Spleen (tissue), 11 donors: ENCODE measurements around the gene BICDL2. TPM values are rescaled to one million over a fixed set of nuclear protein-coding genes. Genes with fewer than 3 reads are reported as not detected.
A peak's percentile ranks its signal among the peaks of the same experiment; 100 is the strongest.
"Not testable (repeated sequence)": the region's sequence is repeated elsewhere in the genome, so short reads cannot be mapped to it uniquely, and the experiment has no call there.

Experiments used
- DNase-seq: peaks from one replicate; pipeline ENCODE4 v3.0.0-alpha.2; 2020
- H3K27ac ChIP-seq, 8 donors: fragments of 200-600 bp; sonication (generic) in 7 of 8; 1 replicate in 4 of 8; 2 replicates in 4 of 8; pipeline versions ENCODE4 v1.5.0 to v1.8.0; 2016 to 2021; ENCODE audit warnings: inconsistent platforms in 4 of 8, mild to moderate bottlenecking in 4 of 8, moderate library complexity in 1 of 8
- H3K27me3 ChIP-seq, 7 donors: fragments of 200-600 bp; sonication (generic) in 6 of 7; replicated peaks in 1 of 7; 1 replicate in 4 of 7; 2 replicates in 3 of 7; pipeline versions ENCODE4 v1.5.0 to v1.8.0; 2016 to 2021; ENCODE audit warnings: inconsistent platforms in 3 of 7, mild to moderate bottlenecking in 1 of 7
- H3K36me3 ChIP-seq, 6 donors: fragments of 200-600 bp; sonication (generic) in 5 of 6; 1 replicate in 4 of 6; 2 replicates in 2 of 6; pipeline versions ENCODE4 v1.5.0 to v1.8.0; 2016 to 2021; ENCODE audit warnings: inconsistent platforms in 2 of 6
- H3K4me1 ChIP-seq, 6 donors: fragments of 200-600 bp; sonication (generic) in 5 of 6; 1 replicate in 3 of 6; 2 replicates in 3 of 6; pipeline versions ENCODE4 v1.5.0 to v1.8.0; 2016 to 2021; ENCODE audit warnings: inconsistent platforms in 3 of 6
- H3K4me3 ChIP-seq, 8 donors: fragments of 200-600 bp; sonication (generic) in 7 of 8; 1 replicate in 4 of 8; 2 replicates in 4 of 8; pipeline versions ENCODE4 v1.5.0 to v1.8.0; 2016 to 2021; ENCODE audit warnings: inconsistent platforms in 4 of 8, mild to moderate bottlenecking in 4 of 8, moderate library complexity in 2 of 8
- H3K9me3 ChIP-seq, 8 donors: fragments of 200-600 bp; sonication (generic) in 7 of 8; 1 replicate in 4 of 8; 2 replicates in 4 of 8; pipeline versions ENCODE4 v1.5.0 to v1.8.0; 2016 to 2021; ENCODE audit warnings: inconsistent platforms in 4 of 8
- POLR2A ChIP-seq, 3 donors: fragments of 450-650 bp; IDR thresholded peaks; one replicate each; pipeline ENCODE4 v1.5.1; 2017; ENCODE audit warnings: antibody characterized with exemption in 3 of 3, mild to moderate bottlenecking in 1 of 3
- POLR2AphosphoS5 ChIP-seq, 3 donors: sonication (generic); formaldehyde crosslinking; IDR thresholded peaks; one replicate each; pipeline ENCODE4 v1.5.1; 2017; ENCODE audit warnings: antibody characterized with exemption in 3 of 3
- WGBS, 5 donors: extraction: QIAGEN DNeasy Blood & Tissue Kit in 3 of 5; methylation state at CpG; one replicate each; pipeline versions ENCODE4 v1.1.5 to v1.1.7; 2013 to 2018; 5-methylcytosine and 5-hydroxymethylcytosine counted together
- intact Hi-C: fragments of 100-400 bp; cut with DNase I; formaldehyde crosslinking; loops from one replicate; pipeline ENCODE4 v1.15.0; 2023; ENCODE audit warnings: low total_unique reads
- polyA plus RNA-seq, 3 donors: library from polyadenylated mRNA; stranded (reverse); fragments of 200-250 nt; gene quantifications; one replicate each; pipeline ENCODE4 v1.2.1, GENCODE V29; 2013
- total RNA-seq, 7 donors: library from RNA; depleted of rRNA in 3 of 7; stranded (reverse); fragments of >200 nt in 3 of 7; fragmentation: NEBNext Ultra II Directional in 4 of 7; extraction: Animal tissue kit (Norgen Biotek cat#: 25700) in 4 of 7; gene quantifications; one replicate each; pipeline versions ENCODE4 v1.1.0 to v1.2.1, GENCODE V29; 2016 to 2021
- TF ChIP-seq, protein P1 (sequence below), 11 experiments: fragments of 200-600 bp in 7 of 11; fragments of 450-650 bp in 4 of 11; sonication (generic) in 4 of 11; IDR thresholded peaks in 8 of 11; conservative IDR thresholded peaks in 3 of 11; 1 replicate in 7 of 11; 2 replicates in 4 of 11; pipeline versions ENCODE4 v1.4.0 to v1.8.0; 2016 to 2021; ENCODE audit warnings: antibody characterized with exemption in 11 of 11, inconsistent platforms in 4 of 11, mild to moderate bottlenecking in 1 of 11
- donor health status: healthy with polysubstance abuse.
- donor health status: DM: no; HTN: no; CAD: no; lungs with moderate emphysema.
- donor health status: DM: no; HTN: no; CAD: no.
- donor health status: Bipolar disorder and iron deficiency.
- donor health status: healthy.
- donor health status: DM: no; HTN: no; CAD: no.
- donor health status: DM: yes; HTN: yes; CAD: no.

BICDL2 gene
- total and polyA plus RNA-seq, 10 donors, result 0.03 to 0.77 (median 0.30) TPM; not detected in 3

- intact Hi-C loops, result loop anchor here (5.0 to 10.0 kb wide), 2 partner anchors 71 to 108 kb away; no protein-coding TSS in a partner anchor
- peak overlapping the region in 6 of 8 donors; percentile 15 to 96 (median 82) for H3K27ac ChIP-seq
- peaks cover 0 to 44% (median 0%) of the 10 kb centered on the region in 6 donors for H3K36me3 ChIP-seq
- 78 to 92% (median 85%) methylated on average over 17 to 19 of the region's 19 CpGs for WGBS, 5 donors
- peaks cover 21 to 85% (median 56%) of the 10 kb centered on the region in 6 donors for H3K4me1 ChIP-seq
- H3K27me3 ChIP-seq, result no peaks in the 10 kb centered on the region
- H3K4me3 ChIP-seq, result peak overlapping the region in 1 of 8 donors; percentile 13
- peak; percentile 64 for DNase-seq
- no peaks in the 10 kb centered on the region for H3K9me3 ChIP-seq
- peak in 1 of 3 donors; percentile 50 for TF ChIP-seq POLR2AphosphoS5 (IDR thresholded peaks at IDR 0.05)
- TF ChIP-seq, protein P1, sequence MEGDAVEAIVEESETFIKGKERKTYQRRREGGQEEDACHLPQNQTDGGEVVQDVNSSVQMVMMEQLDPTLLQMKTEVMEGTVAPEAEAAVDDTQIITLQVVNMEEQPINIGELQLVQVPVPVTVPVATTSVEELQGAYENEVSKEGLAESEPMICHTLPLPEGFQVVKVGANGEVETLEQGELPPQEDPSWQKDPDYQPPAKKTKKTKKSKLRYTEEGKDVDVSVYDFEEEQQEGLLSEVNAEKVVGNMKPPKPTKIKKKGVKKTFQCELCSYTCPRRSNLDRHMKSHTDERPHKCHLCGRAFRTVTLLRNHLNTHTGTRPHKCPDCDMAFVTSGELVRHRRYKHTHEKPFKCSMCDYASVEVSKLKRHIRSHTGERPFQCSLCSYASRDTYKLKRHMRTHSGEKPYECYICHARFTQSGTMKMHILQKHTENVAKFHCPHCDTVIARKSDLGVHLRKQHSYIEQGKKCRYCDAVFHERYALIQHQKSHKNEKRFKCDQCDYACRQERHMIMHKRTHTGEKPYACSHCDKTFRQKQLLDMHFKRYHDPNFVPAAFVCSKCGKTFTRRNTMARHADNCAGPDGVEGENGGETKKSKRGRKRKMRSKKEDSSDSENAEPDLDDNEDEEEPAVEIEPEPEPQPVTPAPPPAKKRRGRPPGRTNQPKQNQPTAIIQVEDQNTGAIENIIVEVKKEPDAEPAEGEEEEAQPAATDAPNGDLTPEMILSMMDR (IDR thresholded peaks at IDR 0.05 in 8 of 11, conservative IDR thresholded peaks at IDR 0.05 in 3 of 11), result no peak
Measured at GRCh38 chr16:3056336-3057180, 19.8 kb upstream of the BICDL2 start.

DNA sequence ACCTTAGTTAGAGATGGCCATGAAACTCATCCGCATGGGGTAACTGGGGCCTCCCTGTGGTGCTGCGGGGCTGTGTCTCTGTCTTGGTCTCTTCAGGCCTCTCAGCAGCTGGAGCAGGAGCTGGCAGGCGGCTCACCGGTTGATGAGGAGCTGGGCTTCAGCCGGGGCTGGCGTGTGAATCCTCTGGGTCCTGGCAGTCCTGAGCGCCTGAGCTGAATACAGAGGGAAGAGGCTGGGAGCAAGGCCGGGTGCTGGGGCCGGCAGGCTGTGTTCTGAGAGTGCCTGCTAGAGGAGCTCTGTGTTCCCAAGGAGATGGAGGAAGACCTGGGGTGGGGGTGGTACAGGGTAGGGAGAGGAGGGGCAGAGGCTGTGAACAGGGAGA, 19.0 kb upstream of the BICDL2 start:
- peak in 1 of 3 donors; percentile 32 for TF ChIP-seq POLR2AphosphoS5 (IDR thresholded peaks at IDR 0.05)
- 77 to 84% (median 81%) methylated on average over 8 to 9 of the region's 9 CpGs for WGBS, 5 donors
- peak overlapping the region in 3 of 8 donors; percentile 1 to 50 (median 6) for H3K4me3 ChIP-seq
- not testable (repeated sequence) for H3K9me3 ChIP-seq, H3K27me3 ChIP-seq
- intact Hi-C loops, result loop anchor here (5.0 to 10.0 kb wide), 2 partner anchors 72 to 109 kb away; no protein-coding TSS in a partner anchor
- DNase-seq, result peak; percentile 79
- peaks cover 21 to 85% (median 55%) of the 10 kb centered on the region in 6 donors for H3K4me1 ChIP-seq
- peaks cover 0 to 44% (median 0%) of the 10 kb centered on the region in 6 donors for H3K36me3 ChIP-seq
- H3K27ac ChIP-seq, result peak overlapping the region in 7 of 8 donors; percentile 68 to 96 (median 80)

- intact Hi-C loops, result loop anchor here (5.0 to 10.0 kb wide), 2 partner anchors 72 to 110 kb away; no protein-coding TSS in a partner anchor
- peaks cover 0 to 46% (median 0%) of the 10 kb centered on the region in 6 donors for H3K36me3 ChIP-seq
- DNase-seq, result peak; percentile 86
- H3K4me1 ChIP-seq, result peaks cover 19 to 85% (median 51%) of the 10 kb centered on the region in 6 donors
- peak overlapping the region in 3 of 8 donors; percentile 6 to 50 (median 17) for H3K4me3 ChIP-seq
- peak; percentile 41 to 81 (median 76) for TF ChIP-seq POLR2AphosphoS5 (IDR thresholded peaks at IDR 0.05)
- TF ChIP-seq POLR2A (IDR thresholded peaks at IDR 0.05), result no peak
- H3K27ac ChIP-seq, result peak overlapping the region; percentile 37 to 96 (median 76)
- 46 to 61% (median 48%) methylated on average over 17 of the region's 17 CpGs for WGBS, 5 donors
- no peaks in the 10 kb centered on the region for H3K9me3 ChIP-seq
- H3K27me3 ChIP-seq, result peaks cover 0 to 4% (median 0%) of the 10 kb centered on the region in 7 donors
Measured at GRCh38 chr16:3054965-3055733, 18.4 kb upstream of the BICDL2 start.

DNA sequence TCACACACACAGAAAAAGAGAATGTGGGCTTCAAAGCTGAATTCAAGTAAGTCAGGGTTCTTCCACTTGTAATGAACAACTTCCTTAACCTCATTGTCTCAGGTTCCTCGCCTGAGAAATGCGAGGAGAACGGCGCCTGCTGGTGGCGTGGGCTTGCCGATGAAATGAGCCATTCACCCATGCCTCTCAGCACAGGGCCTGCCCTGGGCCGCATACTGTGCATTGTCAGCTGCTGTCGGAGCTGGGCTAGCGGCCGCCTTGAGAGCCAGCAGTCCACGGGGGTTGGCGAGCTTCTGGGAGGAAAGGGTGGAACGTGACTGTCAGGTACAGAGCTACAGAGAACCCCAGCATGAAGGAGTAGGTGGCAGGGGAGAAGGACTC, 16.6 kb upstream of the BICDL2 start:
- Histone ChIP-seq H3K4me1 (peaks cover 15 to 85% (median 36%) of the 10 kb centered on the region in 6 donors), H3K27ac (peak overlapping the region in 7 of 8 donors; percentile 46 to 95 (median 73)), H3K27me3 (peaks cover 0 to 22% (median 0%) of the 10 kb centered on the region in 7 donors), H3K36me3 (peaks cover 0 to 46% (median 0%) of the 10 kb centered on the region in 6 donors), H3K4me3 (peak overlapping the region in 1 of 8 donors; percentile 37)
- not testable (repeated sequence) for DNase-seq, H3K9me3 ChIP-seq
- intact Hi-C loops, result loop anchor here (10.0 kb wide), 1 partner anchor 111 kb away; no protein-coding TSS in a partner anchor
- 58 to 93% (median 76%) methylated on average over 6 to 13 of the region's 13 CpGs for WGBS, 5 donors
- peak in 1 of 3 donors; percentile 50 for TF ChIP-seq POLR2AphosphoS5 (IDR thresholded peaks at IDR 0.05)
